ENCODE measurements around the gene RHEBL1.
A peak's percentile ranks its signal among the peaks of the same experiment; 100 is the strongest.

Gene RHEBL1

GRCh38 chr12:49052451-49053208, 17.1 kb downstream of the RHEBL1 start:
- DNase-seq = no peak

- DNase-seq = no peak
These were observed 17.9 kb downstream of the RHEBL1 start for GRCh38 chr12:49051777-49052438.

GRCh38 chr12:49051373-49051764, 18.4 kb downstream of the RHEBL1 start:
- DNase-seq = no peak

DNA sequence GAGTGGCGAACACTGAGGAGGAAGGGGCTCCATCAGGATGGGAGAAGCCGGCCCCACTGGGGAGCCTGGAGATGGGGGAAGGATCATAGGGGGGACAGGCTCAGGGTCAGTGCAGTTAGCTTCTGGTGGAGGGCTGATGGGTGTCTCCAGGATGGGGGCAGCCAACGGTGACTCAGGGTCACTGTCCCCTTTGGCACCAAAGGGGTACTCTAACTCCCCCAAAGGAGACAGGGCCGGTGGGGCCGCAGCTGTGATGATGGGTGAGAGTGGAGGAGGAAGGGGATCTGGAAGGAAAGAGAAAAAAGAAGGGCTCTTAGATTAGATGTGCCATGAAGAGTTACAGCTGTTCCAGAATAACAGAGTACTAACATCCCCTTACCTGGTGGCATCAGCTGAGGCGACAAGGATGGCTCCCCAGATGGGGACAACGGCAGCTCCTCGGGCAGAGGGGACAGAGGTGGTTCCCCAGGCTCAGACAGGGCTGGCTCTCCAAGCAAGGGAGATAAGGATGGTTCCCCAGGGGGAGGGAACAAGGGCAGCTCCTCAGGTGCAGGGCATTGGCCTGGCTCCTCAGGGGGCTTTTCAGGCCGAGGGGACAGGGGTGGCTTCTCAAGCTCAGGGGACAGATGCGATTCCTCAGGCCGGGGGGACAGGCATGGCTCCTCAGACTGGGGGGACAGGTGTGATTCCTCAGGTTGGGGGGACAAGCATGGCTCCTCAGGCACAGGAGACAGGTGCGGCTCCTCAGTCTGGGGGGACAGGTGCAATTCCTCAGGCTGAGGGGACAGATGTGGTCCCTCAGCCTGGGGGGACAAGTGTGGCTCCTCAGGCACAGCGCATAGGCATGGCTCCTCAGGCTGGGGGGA, 19.0 kb downstream of the RHEBL1 start:
- no peak for DNase-seq

GRCh38 chr12:49049566-49050224, 20.1 kb downstream of the RHEBL1 start:
- DNase-seq = no peak

GRCh38 chr12:49048953-49049352, 20.8 kb downstream of the RHEBL1 start:
- DNase-seq = no peak

DNA sequence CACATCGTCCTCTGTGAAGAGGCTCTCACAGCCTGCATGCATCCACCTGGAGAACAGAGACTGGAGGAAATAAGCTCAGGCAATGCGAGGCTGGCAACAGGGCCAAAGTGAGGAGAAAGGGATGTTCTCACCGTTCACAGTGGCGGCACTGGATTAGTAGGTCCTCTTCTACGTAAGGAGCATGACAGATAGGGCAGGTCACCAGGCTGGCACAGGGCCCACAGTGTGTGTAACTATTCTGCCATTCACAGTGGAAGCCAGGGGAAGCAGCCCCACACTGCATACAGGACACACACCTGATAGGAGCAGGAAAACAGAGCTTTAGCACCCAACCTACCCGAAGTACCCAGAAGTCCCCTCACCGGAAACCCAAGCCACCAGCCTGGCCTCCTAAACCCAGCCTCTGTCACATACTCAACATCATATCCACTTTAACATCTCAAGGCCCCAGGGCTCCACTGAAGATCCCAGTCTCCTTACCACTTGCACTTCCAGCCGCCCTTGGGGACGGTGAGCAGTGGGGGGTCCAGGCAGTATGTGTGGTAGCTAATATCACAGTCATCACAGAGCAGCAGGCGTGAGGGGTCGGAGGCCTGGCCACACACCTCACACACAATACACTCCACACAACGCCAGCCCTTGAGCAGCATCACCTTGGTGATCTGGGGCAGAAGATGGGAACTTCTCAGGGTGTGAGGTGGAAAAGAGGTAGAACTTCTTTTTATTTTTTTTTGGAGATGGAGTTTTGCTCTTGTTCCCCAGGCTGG, 23.5 kb downstream of the RHEBL1 start:
- DNase-seq = no peak

- DNase-seq = no peak
These were observed 25.1 kb downstream of the RHEBL1 start for GRCh38 chr12:49044660-49045059.

- peak; percentile 53 for DNase-seq
These were observed 25.9 kb downstream of the RHEBL1 start for GRCh38 chr12:49043856-49044258.

- DNase-seq = no peak
These were observed 26.5 kb downstream of the RHEBL1 start for GRCh38 chr12:49043241-49043640.

DNA sequence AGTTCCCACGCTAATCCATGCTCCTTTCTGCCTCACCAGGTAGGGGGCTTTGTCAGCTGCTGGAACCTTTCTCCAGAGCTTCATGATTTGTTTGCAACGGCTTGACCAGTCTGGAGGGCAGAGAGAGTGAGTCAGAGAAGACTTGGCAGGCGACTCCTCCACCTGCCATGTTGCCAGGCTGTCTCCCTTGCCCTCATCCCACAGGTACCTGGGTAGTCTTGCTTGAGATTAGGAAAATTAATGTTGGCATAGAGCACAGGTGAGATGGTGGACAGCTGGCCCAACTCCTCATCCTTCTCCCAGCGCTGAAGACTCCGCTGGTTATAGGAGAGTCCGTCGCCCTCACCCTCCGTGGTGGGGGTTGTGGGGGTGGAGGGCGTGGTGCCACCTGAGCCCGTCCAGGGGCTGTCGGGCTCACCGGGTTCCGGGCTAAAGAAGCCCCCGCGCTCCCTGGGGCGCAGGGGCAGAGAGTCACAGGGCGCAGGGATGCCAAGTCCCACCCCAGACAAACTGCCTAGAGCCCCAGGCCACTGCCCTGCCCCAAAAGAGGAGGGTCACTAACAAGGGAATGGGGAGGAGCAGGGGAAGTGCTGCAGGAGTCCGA, 27.8 kb downstream of the RHEBL1 start:
- DNase-seq = no peak

DNA sequence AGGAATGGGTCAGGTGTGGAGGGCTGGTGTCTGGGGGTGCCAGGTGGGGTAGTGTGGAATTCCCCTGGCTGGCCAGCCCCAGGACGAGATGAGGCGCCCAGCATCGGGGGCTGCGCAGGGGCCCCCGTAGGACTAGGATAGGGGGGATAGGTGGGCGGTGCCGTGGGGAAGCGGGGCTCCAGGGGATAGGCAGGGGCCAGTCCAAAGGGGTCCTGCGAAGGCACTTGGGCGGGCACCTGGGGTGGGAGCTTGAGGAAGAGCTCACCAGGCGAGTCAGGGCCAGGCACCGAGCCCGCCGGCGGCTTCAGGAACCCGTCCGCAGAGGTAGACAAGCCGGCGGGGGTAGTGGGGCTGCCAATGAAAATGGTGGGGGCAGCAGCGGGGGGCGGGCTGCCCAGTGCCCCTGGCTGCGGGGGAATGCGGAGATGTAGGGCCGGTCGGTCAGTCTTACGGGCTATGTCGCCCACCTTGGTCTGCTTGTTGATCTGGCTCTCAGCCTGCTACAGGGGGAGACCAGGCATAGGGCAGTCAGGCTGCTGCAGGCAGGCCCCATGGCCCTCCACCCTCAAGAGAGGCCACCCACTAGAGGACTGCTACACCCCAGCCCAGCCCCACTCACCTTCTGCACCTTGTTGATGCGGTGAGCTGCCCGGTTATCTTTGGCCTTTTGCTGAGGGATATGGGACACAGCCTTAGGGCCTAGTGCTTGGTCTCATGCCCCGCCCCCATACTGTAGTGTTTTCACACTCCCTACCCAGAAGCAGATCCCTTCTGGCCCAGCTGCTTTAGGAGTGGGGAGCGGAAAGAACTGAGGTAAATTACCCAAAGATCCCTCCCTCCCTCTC, 28.5 kb downstream of the RHEBL1 start:
- no peak for DNase-seq

- DNase-seq = no peak
These were observed 29.4 kb downstream of the RHEBL1 start for GRCh38 chr12:49040364-49040855.

- DNase-seq = no peak
These were observed 30.1 kb downstream of the RHEBL1 start for GRCh38 chr12:49039421-49040363.

DNA sequence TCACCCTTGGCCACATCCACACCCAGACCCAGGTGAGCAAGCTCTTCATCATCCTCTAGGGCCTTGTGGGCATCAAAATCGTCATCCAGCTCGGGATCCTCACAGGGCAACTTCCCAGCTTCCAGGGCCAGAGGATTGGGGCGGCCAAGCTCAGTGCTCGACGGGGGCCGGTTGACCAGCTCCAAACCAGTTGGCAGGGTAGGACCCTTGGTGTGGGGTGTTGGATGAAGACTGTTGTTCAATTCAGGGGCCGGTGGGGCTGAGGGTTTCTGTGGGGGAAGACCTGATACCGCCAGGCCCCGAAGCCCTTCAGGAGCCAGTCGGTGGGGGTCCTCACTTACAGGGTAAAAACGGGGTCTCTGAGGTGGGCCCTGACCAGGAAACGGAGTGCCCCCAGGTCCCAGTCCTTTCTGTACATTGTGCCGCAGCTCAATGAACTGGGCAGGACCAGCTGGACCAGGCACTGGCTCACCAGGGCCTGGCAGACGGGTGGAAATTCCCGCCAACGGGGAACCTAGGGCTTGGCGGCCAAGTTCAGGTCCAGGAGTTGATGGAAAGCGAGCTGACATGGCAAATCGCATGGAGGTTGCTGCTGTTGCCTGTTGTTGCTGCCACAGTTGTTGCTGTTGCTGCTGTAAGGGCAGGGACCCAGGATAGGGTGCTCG, 31.4 kb downstream of the RHEBL1 start:
- no peak for DNase-seq

DNA sequence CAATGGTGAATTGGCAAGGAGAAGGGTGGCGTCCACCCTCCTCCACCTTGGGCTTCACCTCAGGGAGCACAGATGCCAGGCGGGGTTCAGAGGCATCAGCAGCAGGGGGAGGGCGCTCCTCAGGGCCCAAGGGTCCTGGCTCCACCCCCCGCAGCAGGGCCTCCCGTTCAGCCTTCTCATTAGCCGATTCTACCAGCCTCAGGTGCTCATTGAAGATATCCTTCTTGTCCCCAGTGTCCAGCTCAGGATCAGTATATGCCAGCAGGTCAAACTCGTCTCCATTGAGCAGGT, 31.9 kb downstream of the RHEBL1 start:
- no peak for DNase-seq

- no peak for DNase-seq
These were observed 32.5 kb downstream of the RHEBL1 start for GRCh38 chr12:49037111-49037946.

- DNase-seq = no peak
These were observed 33.8 kb downstream of the RHEBL1 start for GRCh38 chr12:49036029-49036428.
